Activated T-helper 1 cell treated with anti-CD3 and anti-CD28 coated beads, Interleukin-12 subunit alpha, Interleukin-12 subunit beta, Interleukin-2, Interleukin-4 antibody, amounts not matched to agents 30 ng/mL and 10 ng/mL and 1 ng/mL, durations not matched to agents 14 hours and 24 hours and 36 hours (primary cell): ENCODE data around the gene MAMLD1. TPM values are rescaled to one million over a fixed set of nuclear protein-coding genes. Genes with fewer than 3 reads are reported as not detected.

Source experiments
- DNase-seq: peaks from one replicate; pipeline ENCODE4 v3.0.0; 2021; ENCODE audit warnings: low spot score
- H3K27ac Mint-ChIP-seq: one replicate; pipeline ENCODE4 v1.8.0; 2021; ENCODE audit warnings: mild to moderate bottlenecking, mixed read lengths
- H3K27me3 Mint-ChIP-seq: one replicate; pipeline ENCODE4 v1.8.0; 2022; ENCODE audit warnings: mild to moderate bottlenecking, moderate library complexity, mixed read lengths; ENCODE audit not compliant: insufficient read depth
- H3K36me3 Mint-ChIP-seq: one replicate; pipeline ENCODE4 v1.8.0; 2021; ENCODE audit warnings: low read depth, mixed read lengths
- H3K4me1 Mint-ChIP-seq: one replicate; pipeline ENCODE4 v1.8.0; 2021; ENCODE audit warnings: low read depth, mixed read lengths
- H3K4me3 Mint-ChIP-seq: one replicate; pipeline ENCODE4 v1.8.0; 2021; ENCODE audit warnings: mild to moderate bottlenecking, moderate library complexity, mixed read lengths
- H3K9me3 Mint-ChIP-seq: one replicate; pipeline ENCODE4 v1.8.0; 2021; ENCODE audit warnings: mixed read lengths
- intact Hi-C: fragments of 100-400 bp; cut with micrococcal nuclease; formaldehyde crosslinking; loops from one replicate; pipeline ENCODE4 v1.15.1; 2024
- total RNA-seq: library from RNA; stranded (reverse); gene quantifications from 2 replicates; pipeline ENCODE4 v1.2.3, GENCODE V29; 2022

MAMLD1 gene
- total RNA-seq, 1 donor from 2014 or later, result 19.2 TPM

- DNase-seq, result no peak
- H3K27me3 Mint-ChIP-seq, result no peaks in the 10 kb centered on the region
- H3K4me3 Mint-ChIP-seq, result no peak overlapping the region
- H3K36me3 Mint-ChIP-seq, result peaks cover 39% of the 10 kb centered on the region
- H3K9me3 Mint-ChIP-seq, result peaks cover 7% of the 10 kb centered on the region
- H3K27ac Mint-ChIP-seq, result peak overlapping the region; percentile 42
- intact Hi-C loops, result loop anchor here (2.0 kb wide), 1 partner anchor 22 kb away; no protein-coding TSS in a partner anchor
- peaks cover 65% of the 10 kb centered on the region for H3K4me1 Mint-ChIP-seq
These were observed 93.8 kb downstream of the MAMLD1 start for GRCh38 chrX:150456941-150457340.

GRCh38 chrX:150459196-150459595 is 96.1 kb downstream of the MAMLD1 start:
- no peaks in the 10 kb centered on the region for H3K27me3 Mint-ChIP-seq
- no peak overlapping the region for H3K4me3 Mint-ChIP-seq
- intact Hi-C loops, result no loop called here
- H3K4me1 Mint-ChIP-seq, result peaks cover 51% of the 10 kb centered on the region
- H3K9me3 Mint-ChIP-seq, result peaks cover 7% of the 10 kb centered on the region
- H3K27ac Mint-ChIP-seq, result peak overlapping the region; percentile 64
- H3K36me3 Mint-ChIP-seq, result peaks cover 29% of the 10 kb centered on the region
- no peak for DNase-seq

- Mint-ChIP-seq H3K4me3 (no peak overlapping the region), H3K36me3 (peaks cover 25% of the 10 kb centered on the region), H3K27me3 (no peaks in the 10 kb centered on the region), H3K4me1 (peaks cover 43% of the 10 kb centered on the region), H3K9me3 (peaks cover 2% of the 10 kb centered on the region), H3K27ac (no peak overlapping the region)
- intact Hi-C loops, result no loop called here
- no peak for DNase-seq
These were observed 96.9 kb downstream of the MAMLD1 start for GRCh38 chrX:150460063-150460462.

GRCh38 chrX:150460781-150461180 is 97.7 kb downstream of the MAMLD1 start:
- peaks cover 37% of the 10 kb centered on the region for H3K4me1 Mint-ChIP-seq
- no peak for DNase-seq
- no peak overlapping the region for H3K4me3 Mint-ChIP-seq
- intact Hi-C loops, result no loop called here
- no peaks in the 10 kb centered on the region for H3K9me3 Mint-ChIP-seq
- no peak overlapping the region for H3K27ac Mint-ChIP-seq
- no peaks in the 10 kb centered on the region for H3K27me3 Mint-ChIP-seq
- peaks cover 20% of the 10 kb centered on the region for H3K36me3 Mint-ChIP-seq

GRCh38 chrX:150463566-150463965 is 100.4 kb downstream of the MAMLD1 start:
- intact Hi-C loops, result no loop called here
- Mint-ChIP-seq H3K27me3 (no peaks in the 10 kb centered on the region), H3K36me3 (peaks cover 13% of the 10 kb centered on the region), H3K27ac (no peak overlapping the region), H3K4me1 (peaks cover 10% of the 10 kb centered on the region), H3K9me3 (no peaks in the 10 kb centered on the region), H3K4me3 (no peak overlapping the region)
- DNase-seq, result no peak

GRCh38 chrX:150464001-150464400 is 100.9 kb downstream of the MAMLD1 start:
- H3K36me3 Mint-ChIP-seq, result peaks cover 14% of the 10 kb centered on the region
- no peaks in the 10 kb centered on the region for H3K27me3 Mint-ChIP-seq
- no peaks in the 10 kb centered on the region for H3K9me3 Mint-ChIP-seq
- no peak overlapping the region for H3K27ac Mint-ChIP-seq
- H3K4me1 Mint-ChIP-seq, result peaks cover 6% of the 10 kb centered on the region
- H3K4me3 Mint-ChIP-seq, result no peak overlapping the region
- DNase-seq, result no peak
- intact Hi-C loops, result no loop called here

- H3K4me3 Mint-ChIP-seq, result no peak overlapping the region
- intact Hi-C loops, result no loop called here
- H3K9me3 Mint-ChIP-seq, result no peaks in the 10 kb centered on the region
- peaks cover 16% of the 10 kb centered on the region for H3K36me3 Mint-ChIP-seq
- no peaks in the 10 kb centered on the region for H3K27me3 Mint-ChIP-seq
- no peaks in the 10 kb centered on the region for H3K4me1 Mint-ChIP-seq
- no peak for DNase-seq
- H3K27ac Mint-ChIP-seq, result peak overlapping the region; percentile 19
These were observed 102.2 kb downstream of the MAMLD1 start for GRCh38 chrX:150465326-150465725.

GRCh38 chrX:150465881-150466775 is 103.0 kb downstream of the MAMLD1 start:
- Mint-ChIP-seq H3K36me3 (peaks cover 22% of the 10 kb centered on the region), H3K4me1 (no peaks in the 10 kb centered on the region), H3K9me3 (no peaks in the 10 kb centered on the region), H3K27ac (peak overlapping the region; percentile 19), H3K4me3 (no peak overlapping the region), H3K27me3 (no peaks in the 10 kb centered on the region)
- no peak for DNase-seq
- intact Hi-C loops, result no loop called here

- intact Hi-C loops, result no loop called here
- Mint-ChIP-seq H3K9me3 (no peaks in the 10 kb centered on the region), H3K27ac (peak overlapping the region; percentile 12), H3K4me3 (no peak overlapping the region), H3K27me3 (no peaks in the 10 kb centered on the region), H3K4me1 (peaks cover 11% of the 10 kb centered on the region), H3K36me3 (peaks cover 31% of the 10 kb centered on the region)
- no peak for DNase-seq
These were observed 109.2 kb downstream of the MAMLD1 start for GRCh38 chrX:150472306-150472705.

- H3K36me3 Mint-ChIP-seq, result peaks cover 30% of the 10 kb centered on the region
These were observed 110.3 kb downstream of the MAMLD1 start for GRCh38 chrX:150473371-150473770.

GRCh38 chrX:150475461-150475860 is 112.3 kb downstream of the MAMLD1 start:
- intact Hi-C loops, result loop anchor here (5.0 kb wide), 1 partner anchor 242 kb away; no protein-coding TSS in a partner anchor
- no peak for DNase-seq
- Mint-ChIP-seq H3K27me3 (no peaks in the 10 kb centered on the region), H3K4me3 (no peak overlapping the region), H3K27ac (no peak overlapping the region), H3K9me3 (no peaks in the 10 kb centered on the region), H3K36me3 (peaks cover 25% of the 10 kb centered on the region), H3K4me1 (peaks cover 43% of the 10 kb centered on the region)

More at GRCh38 chrX:150473371-150473770, 110.3 kb downstream of the MAMLD1 start:
- H3K27ac Mint-ChIP-seq, result no peak overlapping the region
- DNase-seq, result no peak
- H3K27me3 Mint-ChIP-seq, result no peaks in the 10 kb centered on the region
- peaks cover 22% of the 10 kb centered on the region for H3K4me1 Mint-ChIP-seq
- intact Hi-C loops, result no loop called here
- no peak overlapping the region for H3K4me3 Mint-ChIP-seq
- no peaks in the 10 kb centered on the region for H3K9me3 Mint-ChIP-seq

GRCh38 chrX:150476164-150476699 is 113.1 kb downstream of the MAMLD1 start:
- no peak for DNase-seq
- H3K4me3 Mint-ChIP-seq, result no peak overlapping the region
- H3K9me3 Mint-ChIP-seq, result no peaks in the 10 kb centered on the region
- peaks cover 24% of the 10 kb centered on the region for H3K36me3 Mint-ChIP-seq
- peak overlapping the region; percentile 83 for H3K27ac Mint-ChIP-seq
- H3K27me3 Mint-ChIP-seq, result no peaks in the 10 kb centered on the region
- intact Hi-C loops, result loop anchor here (5.0 kb wide), 1 partner anchor 241 kb away; no protein-coding TSS in a partner anchor
- peaks cover 51% of the 10 kb centered on the region for H3K4me1 Mint-ChIP-seq

GRCh38 chrX:150477371-150477770 is 114.3 kb downstream of the MAMLD1 start:
- DNase-seq, result no peak
- Mint-ChIP-seq H3K36me3 (peaks cover 16% of the 10 kb centered on the region), H3K9me3 (no peaks in the 10 kb centered on the region), H3K4me3 (peak overlapping the region; percentile 66), H3K27ac (peak overlapping the region; percentile 95), H3K4me1 (peaks cover 62% of the 10 kb centered on the region), H3K27me3 (no peaks in the 10 kb centered on the region)
- intact Hi-C loops, result loop anchor here (5.0 kb wide), 1 partner anchor 240 kb away; no protein-coding TSS in a partner anchor
